Activated CD4-positive, alpha-beta T cell treated with anti-CD3 and anti-CD28 coated beads, Interleukin-2, amount 50 U/mL, for 24 hours (primary cell): ENCODE measurements around the gene NEK5.

ENCODE experiments used
- DNase-seq, 2 donors: peaks; one replicate each; pipeline ENCODE4 v3.0.0-alpha.2; 2020; ENCODE audit warnings: low read depth in 1 of 2, low spot score in 1 of 2

NEK5 gene

GRCh38 chr13:51988988-51989618 is 139.8 kb downstream of the NEK5 start:
- DNase-seq: no peak
